Activated B cell treated with CpG ODN at 0.5 μM for 24 hours (primary cell): ENCODE measurements around the gene APOBEC3C. TPM values are rescaled to one million over a fixed set of nuclear protein-coding genes. Genes with fewer than 3 reads are reported as not detected.
"Not testable (repeated sequence)": the region's sequence is repeated elsewhere in the genome, so short reads cannot be mapped to it uniquely, and the experiment has no call there.

Experiments used
- ATAC-seq: fragments of 200-7000 bp; cut with Tn5 transposase; one replicate; pipeline ENCODE4 v1.10.0; 2021; ENCODE audit warnings: low read depth, mild to moderate bottlenecking, moderate library complexity
- CTCF ChIA-PET: fragments of 350-600 bp; sonication (Branson Sonifier 250); formaldehyde crosslinking; loops from one replicate; lab custom pipeline; 2021; ENCODE audit warnings: antibody characterized with exemption; lab: Charles Lee
- POLR2A ChIA-PET: fragments of 350-600 bp; sonication (Branson Sonifier 250); formaldehyde crosslinking; loops from one replicate; lab custom pipeline; 2021; ENCODE audit warnings: antibody characterized with exemption; lab: Charles Lee
- DNase-seq: peaks from one replicate; pipeline ENCODE4 v3.0.0; 2022
- H3K27ac Mint-ChIP-seq: one replicate; pipeline ENCODE4 v1.8.0; 2020; ENCODE audit warnings: mixed read lengths
- H3K27me3 Mint-ChIP-seq: one replicate; pipeline ENCODE4 v1.8.0; 2021; ENCODE audit warnings: mixed read lengths
- H3K36me3 Mint-ChIP-seq: one replicate; pipeline ENCODE4 v1.8.0; 2021; ENCODE audit warnings: low read depth, mixed read lengths
- H3K4me1 Mint-ChIP-seq: one replicate; pipeline ENCODE4 v1.8.0; 2021; ENCODE audit warnings: mixed read lengths
- H3K4me3 Mint-ChIP-seq: one replicate; pipeline ENCODE4 v1.8.0; 2020; ENCODE audit warnings: mild to moderate bottlenecking, mixed read lengths
- H3K9me3 Mint-ChIP-seq: one replicate; pipeline ENCODE4 v1.8.0; 2020; ENCODE audit warnings: mixed read lengths
- CTCF ChIP-seq: fragments of 200-600 bp; IDR thresholded peaks from one replicate; pipeline ENCODE4 v1.8.0; 2022; ENCODE audit warnings: antibody characterized with exemption, mild to moderate bottlenecking
- intact Hi-C: fragments of 100-400 bp; cut with micrococcal nuclease; formaldehyde crosslinking; loops from one replicate; pipeline ENCODE4 v1.15.1; 2024
- total RNA-seq: library from RNA; stranded (reverse); gene quantifications from 2 replicates; pipeline ENCODE4 v1.2.3, GENCODE V29; 2022

Gene APOBEC3C
- total RNA-seq, 1 donor from 2014 or later: 179 TPM

DNA sequence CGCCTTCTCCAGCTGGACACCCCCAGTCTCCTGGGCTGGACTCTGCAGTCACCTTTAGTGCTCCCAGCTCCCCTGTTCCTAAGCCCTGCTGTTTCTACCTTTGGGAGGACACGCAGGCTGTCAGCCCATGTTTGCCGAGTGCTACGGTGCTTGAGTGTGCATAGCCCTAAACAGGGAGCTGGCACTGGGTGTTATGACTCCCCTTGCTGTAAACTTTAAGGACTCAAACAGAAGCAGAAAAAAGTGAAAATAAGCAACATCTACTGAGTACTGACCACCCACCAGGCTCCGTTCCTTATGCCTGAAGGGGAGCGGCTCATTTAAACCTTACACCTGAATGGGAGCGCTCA lies 39.3 kb upstream of the APOBEC3C start:
- Mint-ChIP-seq H3K27ac (no peak overlapping the region), H3K4me1 (peaks cover 2% of the 10 kb centered on the region), H3K4me3 (no peak overlapping the region), H3K36me3 (no peaks in the 10 kb centered on the region), H3K27me3 (peaks cover 6% of the 10 kb centered on the region), H3K9me3 (no peaks in the 10 kb centered on the region)
- intact Hi-C loops: loop anchor here (5.0 kb wide), 1 partner anchor 48 kb away; no protein-coding TSS in a partner anchor
- ChIA-PET POLR2A (interaction anchor here (2.0 kb wide), 1 partner anchor 29 kb away, joined by 13 read pairs; no protein-coding TSS in a partner anchor), CTCF (interaction anchor here (1.5 to 3.1 kb wide), 3 partner anchors 28 to 336 kb away, joined by 4 to 28 read pairs (median 8); no protein-coding TSS in a partner anchor)
- no peak for DNase-seq
- ATAC-seq: no peak
- no peak for TF ChIP-seq CTCF

- peaks cover 15% of the 10 kb centered on the region for H3K4me1 Mint-ChIP-seq
- intact Hi-C loops, H3K27ac Mint-ChIP-seq, POLR2A ChIA-PET, CTCF ChIA-PET, H3K27me3 Mint-ChIP-seq, ATAC-seq, H3K36me3 Mint-ChIP-seq, H3K4me3 Mint-ChIP-seq, H3K9me3 Mint-ChIP-seq, DNase-seq: not testable (repeated sequence)
These were observed 36.8 kb upstream of the APOBEC3C start for GRCh38 chr22:38977289-38977688.

GRCh38 chr22:38980587-38980986 lies 33.5 kb upstream of the APOBEC3C start:
- H3K9me3 Mint-ChIP-seq, H3K4me3 Mint-ChIP-seq, DNase-seq, H3K36me3 Mint-ChIP-seq, H3K27ac Mint-ChIP-seq, H3K27me3 Mint-ChIP-seq, ATAC-seq, intact Hi-C loops: not testable (repeated sequence)
- H3K4me1 Mint-ChIP-seq: peaks cover 44% of the 10 kb centered on the region
- POLR2A ChIA-PET: interaction anchor here (0.6 to 0.9 kb wide), 3 partner anchors 20 to 338 kb away, joined by 3 to 6 read pairs (median 4); no protein-coding TSS in a partner anchor
- CTCF ChIA-PET: interaction anchor here (3.8 kb wide), 1 partner anchor 24 kb away, joined by 28 read pairs; no protein-coding TSS in a partner anchor

DNA sequence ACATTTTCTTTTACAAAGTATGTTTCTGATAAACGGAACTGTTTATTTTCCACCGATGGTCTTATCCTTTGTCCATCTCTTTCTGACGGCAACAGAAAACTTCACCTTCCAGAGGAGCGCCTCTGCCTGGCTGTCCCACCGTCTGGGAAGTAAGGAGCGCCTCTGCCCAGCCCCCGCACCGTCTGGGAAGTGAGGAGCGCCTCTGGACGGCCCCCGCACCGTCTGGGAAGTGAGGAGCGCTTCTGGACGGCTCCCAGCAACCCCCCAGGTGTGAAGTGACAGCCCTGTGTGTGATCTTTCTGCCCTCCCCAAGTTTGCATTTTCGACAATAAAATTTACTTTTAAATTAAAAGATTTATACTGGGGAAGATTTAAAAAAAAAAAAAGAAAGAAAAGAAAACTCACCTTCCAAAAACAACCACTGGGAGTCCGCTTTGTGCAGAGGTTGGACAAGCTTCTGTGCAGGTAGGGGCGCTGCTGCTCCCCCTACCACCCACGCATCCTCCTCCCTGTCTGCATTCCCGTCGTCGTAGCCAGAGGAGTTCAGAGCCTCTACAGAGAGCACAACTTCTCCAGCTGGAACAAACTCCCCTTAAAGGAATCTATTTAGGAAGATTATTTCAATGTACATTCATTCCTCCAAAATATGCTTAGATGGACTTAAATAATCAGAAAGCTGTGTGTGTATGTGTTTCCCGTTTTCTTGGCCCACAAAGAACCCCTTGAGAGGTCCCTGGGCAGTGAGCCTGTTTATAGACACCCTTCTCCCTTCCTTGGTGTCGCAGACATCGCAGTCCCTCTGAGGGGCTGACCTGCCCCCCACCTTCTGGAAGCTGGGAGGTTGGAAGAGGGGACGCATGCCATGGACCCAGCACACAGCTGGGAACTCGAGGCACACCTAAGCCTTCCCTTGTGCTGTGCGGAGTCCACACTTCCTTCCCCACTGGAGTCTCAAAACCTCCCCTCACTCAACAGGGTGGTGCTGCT lies 32.8 kb upstream of the APOBEC3C start:
- peaks cover 3% of the 10 kb centered on the region for H3K9me3 Mint-ChIP-seq
- peak overlapping the region; percentile 82 for H3K27ac Mint-ChIP-seq
- no peaks in the 10 kb centered on the region for H3K36me3 Mint-ChIP-seq
- no peak for TF ChIP-seq CTCF
- ChIA-PET CTCF (interaction anchor here (1.0 to 3.8 kb wide), 6 partner anchors 8 to 137 kb away, joined by 3 to 28 read pairs (median 6); no protein-coding TSS in a partner anchor), POLR2A (interaction anchor here (0.6 to 1.4 kb wide), 6 partner anchors 40 to 338 kb away, joined by 3 to 5 read pairs (median 4); partner anchors contain the start of genes CBX7 and RPL3)
- H3K4me3 Mint-ChIP-seq: peak overlapping the region; percentile 88
- intact Hi-C loops: no loop called here
- no peaks in the 10 kb centered on the region for H3K27me3 Mint-ChIP-seq
- ATAC-seq (peak; percentile 5), DNase-seq (no peak)
- H3K4me1 Mint-ChIP-seq: peaks cover 50% of the 10 kb centered on the region

GRCh38 chr22:38981992-38982927 lies 31.8 kb upstream of the APOBEC3C start, which contains the start of gene APOBEC3B:
Gene APOBEC3B (plus strand): TSS chr22:38982347. CDS start chr22:38982454, 107 bp downstream.
- intact Hi-C loops: no loop called here
- peaks cover 52% of the 10 kb centered on the region for H3K4me1 Mint-ChIP-seq
- ChIA-PET CTCF (interaction anchor here (1.0 to 3.8 kb wide), 6 partner anchors 9 to 136 kb away, joined by 3 to 28 read pairs (median 6); no protein-coding TSS in a partner anchor), POLR2A (interaction anchor here (0.6 to 1.4 kb wide), 5 partner anchors 41 to 1062 kb away, joined by 3 to 5 read pairs (median 4); partner anchors contain the start of genes CBX7 and RPL3)
- H3K27me3 Mint-ChIP-seq: no peaks in the 10 kb centered on the region
- peak within 1 kb of the TSS; percentile 88 for H3K4me3 Mint-ChIP-seq
- H3K27ac Mint-ChIP-seq: peak within 1 kb of the TSS; percentile 82
- peaks cover 3% of the 10 kb centered on the region for H3K9me3 Mint-ChIP-seq
- DNase-seq: peak; percentile 65
- H3K36me3 Mint-ChIP-seq: no peaks in the 10 kb centered on the region
- peak; percentile 82 for ATAC-seq
- TF ChIP-seq CTCF: no peak
